SK-N-SH treated with all-trans-retinoic acid at 6 μM for 48 hours (cell line): ENCODE data around the gene GALNT17.

Source experiments
- ATAC-seq: fragments of 200-7000 bp; cut with Tn5 transposase; 3 replicates; pipeline ENCODE4 v1.9.1; 2020; ENCODE audit warnings: mild to moderate bottlenecking, moderate library complexity
- ARNTL ChIP-seq: fragments of 450-650 bp; formaldehyde crosslinking; IDR thresholded peaks from 2 replicates; pipeline ENCODE4 v1.5.0; 2020; ENCODE audit warnings: low read depth, mild to moderate bottlenecking, moderate library complexity, borderline replicate concordance
- CREB5 ChIP-seq: fragments of 250-450 bp; sonication (Bioruptor Pico); IDR thresholded peaks from 2 replicates; pipeline ENCODE4 v1.5.1; 2020; ENCODE audit warnings: low read depth, mild to moderate bottlenecking, moderate library complexity
- CSDC2 ChIP-seq: fragments of 250-450 bp; sonication (Bioruptor Pico); IDR thresholded peaks from 2 replicates; pipeline ENCODE4 v1.5.0; 2020; ENCODE audit warnings: mild to moderate bottlenecking, moderate library complexity
- CSRNP3 ChIP-seq: fragments of 250-450 bp; sonication (Bioruptor Pico); IDR thresholded peaks from 2 replicates; pipeline ENCODE4 v1.5.1; 2021; ENCODE audit warnings: mild to moderate bottlenecking, moderate library complexity
- ESRRG ChIP-seq: fragments of 250-450 bp; sonication (Bioruptor Pico); IDR thresholded peaks from 2 replicates; pipeline ENCODE4 v1.6.1; 2021; ENCODE audit warnings: mild to moderate bottlenecking
- GLIS3 ChIP-seq: fragments of 250-450 bp; sonication (Bioruptor Pico); IDR thresholded peaks from 2 replicates; pipeline ENCODE4 v1.5.0; 2020; ENCODE audit warnings: mild to moderate bottlenecking, moderate library complexity
- ISL1 ChIP-seq: fragments of 250-450 bp; sonication (Bioruptor Pico); IDR thresholded peaks from 2 replicates; pipeline ENCODE4 v2.1.2; 2022; ENCODE audit warnings: mild to moderate bottlenecking, moderate library complexity
- OSR1 ChIP-seq: fragments of 250-450 bp; sonication (Bioruptor Pico); IDR thresholded peaks from 2 replicates; pipeline ENCODE4 v1.8.0; 2022; ENCODE audit warnings: moderate library complexity, mild to moderate bottlenecking, inconsistent platforms
- PATZ1 ChIP-seq: fragments of 250-450 bp; sonication (Bioruptor Pico); IDR thresholded peaks from 2 replicates; pipeline ENCODE4 v1.8.0; 2020; ENCODE audit warnings: mild to moderate bottlenecking, moderate library complexity, borderline replicate concordance
- POU6F1 ChIP-seq: fragments of 250-450 bp; sonication (Bioruptor Pico); IDR thresholded peaks from 2 replicates; pipeline ENCODE4 v1.8.0; 2021; ENCODE audit warnings: low read depth, mild to moderate bottlenecking, moderate library complexity, borderline replicate concordance
- PPARA ChIP-seq: fragments of 250-450 bp; sonication (Bioruptor Pico); IDR thresholded peaks from 2 replicates; pipeline ENCODE4 v1.5.0; 2020; ENCODE audit warnings: mild to moderate bottlenecking, borderline replicate concordance
- RARB ChIP-seq: fragments of 250-450 bp; sonication (Bioruptor Pico); IDR thresholded peaks from 2 replicates; pipeline ENCODE4 v1.8.0; 2021; ENCODE audit warnings: mild to moderate bottlenecking, moderate library complexity
- SNAI2 ChIP-seq: fragments of 250-450 bp; sonication (Bioruptor Pico); IDR thresholded peaks from 2 replicates; pipeline ENCODE4 v1.5.0; 2020; ENCODE audit warnings: mild to moderate bottlenecking, moderate library complexity
- TCF4 ChIP-seq: fragments of 250-450 bp; sonication (Bioruptor Pico); IDR thresholded peaks from 2 replicates; pipeline ENCODE4 v1.8.0; 2021; ENCODE audit warnings: mild to moderate bottlenecking, moderate library complexity, borderline replicate concordance
- TSHZ2 ChIP-seq: fragments of 250-450 bp; sonication (Bioruptor Pico); IDR thresholded peaks from 2 replicates; pipeline ENCODE4 v1.5.0; 2020; ENCODE audit warnings: mild to moderate bottlenecking, moderate library complexity
- ZC3H10 ChIP-seq: fragments of 250-450 bp; sonication (Bioruptor Pico); IDR thresholded peaks from 2 replicates; pipeline ENCODE4 v1.5.1; 2021; ENCODE audit warnings: mild to moderate bottlenecking, moderate library complexity
- ZFP3 ChIP-seq: fragments of 250-450 bp; sonication (Bioruptor Pico); IDR thresholded peaks from 2 replicates; pipeline ENCODE4 v1.5.0; 2020; ENCODE audit warnings: mild to moderate bottlenecking, moderate library complexity
- ZNF565 ChIP-seq: fragments of 450-650 bp; formaldehyde crosslinking; conservative IDR thresholded peaks from 2 replicates; pipeline ENCODE4 v1.5.0; 2020; ENCODE audit warnings: low read depth, mild to moderate bottlenecking, moderate library complexity
- ZNF70 ChIP-seq: fragments of 450-650 bp; formaldehyde crosslinking; IDR thresholded peaks from 2 replicates; pipeline ENCODE4 v1.5.0; 2020; ENCODE audit warnings: mild to moderate bottlenecking, moderate library complexity
- ZNF8 ChIP-seq: fragments of 450-650 bp; formaldehyde crosslinking; IDR thresholded peaks from 2 replicates; pipeline ENCODE4 v1.5.0; 2020; ENCODE audit warnings: mild to moderate bottlenecking, moderate library complexity

GALNT17 gene

GRCh38 chr7:71144963-71145362, 13.0 kb downstream of the GALNT17 start:
- no peak for ATAC-seq
- TF ChIP-seq CREB5 (CRISPR knock-in tag): no peak
- no peak for TF ChIP-seq POU6F1 (CRISPR knock-in tag)
- no peak for TF ChIP-seq ARNTL (CRISPR knock-in tag)
- TF ChIP-seq RARB: no peak
- TF ChIP-seq ZNF70 (CRISPR knock-in tag): no peak
- no peak for TF ChIP-seq CSDC2

GRCh38 chr7:71145906-71146901, 14.3 kb downstream of the GALNT17 start:
- no peak for ATAC-seq
- TF ChIP-seq SNAI2 (CRISPR knock-in tag) (no peak), ZFP3 (no peak), CREB5 (CRISPR knock-in tag) (no peak)

- no peak for TF ChIP-seq CSRNP3 (CRISPR knock-in tag)
- TF ChIP-seq ARNTL (CRISPR knock-in tag): no peak
- no peak for TF ChIP-seq PATZ1 (CRISPR knock-in tag)
- TF ChIP-seq ZNF565: no peak
- TF ChIP-seq ESRRG (CRISPR knock-in tag): no peak
- TF ChIP-seq SNAI2 (CRISPR knock-in tag): no peak
- TF ChIP-seq ZFP3: no peak
- TF ChIP-seq GLIS3 (CRISPR knock-in tag): no peak
- no peak for TF ChIP-seq CSDC2
- TF ChIP-seq ZNF8 (CRISPR knock-in tag): no peak
- TF ChIP-seq TSHZ2: no peak
- ATAC-seq: no peak
Measured at GRCh38 chr7:71148098-71148497, 16.2 kb downstream of the GALNT17 start.

GRCh38 chr7:71155236-71155635, 23.3 kb downstream of the GALNT17 start:
- ATAC-seq: no peak
- TF ChIP-seq PPARA (CRISPR knock-in tag): no peak
- no peak for TF ChIP-seq ZC3H10
- no peak for TF ChIP-seq POU6F1 (CRISPR knock-in tag)
- no peak for TF ChIP-seq TCF4
- TF ChIP-seq ZNF8 (CRISPR knock-in tag): no peak
- no peak for TF ChIP-seq OSR1 (CRISPR knock-in tag)
- TF ChIP-seq ISL1 (CRISPR knock-in tag): no peak
- TF ChIP-seq TSHZ2: no peak
- TF ChIP-seq GLIS3 (CRISPR knock-in tag): no peak
